Prostate gland (tissue), 2 donors: ENCODE results near the gene FAM3A. TPM values are rescaled to one million over a fixed set of nuclear protein-coding genes. Genes with fewer than 3 reads are reported as not detected.
"Not testable (repeated sequence)": the region's sequence is repeated elsewhere in the genome, so short reads cannot be mapped to it uniquely, and the experiment has no call there.

ENCODE experiments used
- DNase-seq: peaks from one replicate; pipeline ENCODE4 v3.0.0-alpha.2; 2019; ENCODE audit warnings: low spot score
- H3K27ac ChIP-seq, 2 donors: fragments of 200-600 bp; sonication (generic); 2 replicates each; pipeline ENCODE4 v1.5.1; 2017 to 2019
- H3K27me3 ChIP-seq: fragments of 200-600 bp; sonication (generic); replicated peaks from 2 replicates; pipeline ENCODE4 v1.5.1; 2019; ENCODE audit not compliant: insufficient read depth
- H3K36me3 ChIP-seq, 2 donors: fragments of 200-600 bp; sonication (generic); 1 replicate in 1 of 2; 2 replicates in 1 of 2; pipeline versions ENCODE4 v1.5.1 to v1.8.1; 2017 to 2019
- H3K4me1 ChIP-seq: fragments of 200-600 bp; sonication (generic); replicated peaks from 2 replicates; pipeline ENCODE4 v1.5.1; 2019
- H3K4me3 ChIP-seq, 2 donors: fragments of 200-600 bp; sonication (generic); 2 replicates each; pipeline ENCODE4 v1.5.1; 2017 to 2019
- H3K9me3 ChIP-seq: fragments of 200-600 bp; sonication (generic); 2 replicates; pipeline ENCODE4 v1.5.1; 2017
- POLR2A ChIP-seq: fragments of 450-650 bp; IDR thresholded peaks from one replicate; pipeline ENCODE4 v1.6.1; 2016; ENCODE audit warnings: antibody characterized with exemption, mild to moderate bottlenecking
- POLR2AphosphoS5 ChIP-seq: sonication (generic); formaldehyde crosslinking; IDR thresholded peaks from one replicate; pipeline ENCODE4 v1.6.1; 2017; ENCODE audit warnings: antibody characterized with exemption
- WGBS: methylation state at CpG from one replicate; pipeline ENCODE4 v1.1.5; 2018; 5-methylcytosine and 5-hydroxymethylcytosine counted together
- intact Hi-C: fragments of 100-400 bp; cut with DNase I; formaldehyde crosslinking; loops from one replicate; pipeline ENCODE4 v1.14.2; 2022
- total RNA-seq, 2 donors: library from RNA; depleted of rRNA; stranded (reverse); fragments of >200 nt; gene quantifications; one replicate each; pipeline ENCODE4 v1.1.0, GENCODE V29; 2016
- TF ChIP-seq, protein P1 (sequence below), 4 experiments: fragments of 200-600 bp in 2 of 4; fragments of 450-650 bp in 2 of 4; sonication (generic) in 2 of 4; IDR thresholded peaks; 1 replicate in 3 of 4; 2 replicates in 1 of 4; pipeline ENCODE4 v1.5.1; 2016 to 2019; ENCODE audit warnings: antibody characterized with exemption in 4 of 4, mild to moderate bottlenecking in 2 of 4, moderate library complexity in 2 of 4

The FAM3A gene, protein sequence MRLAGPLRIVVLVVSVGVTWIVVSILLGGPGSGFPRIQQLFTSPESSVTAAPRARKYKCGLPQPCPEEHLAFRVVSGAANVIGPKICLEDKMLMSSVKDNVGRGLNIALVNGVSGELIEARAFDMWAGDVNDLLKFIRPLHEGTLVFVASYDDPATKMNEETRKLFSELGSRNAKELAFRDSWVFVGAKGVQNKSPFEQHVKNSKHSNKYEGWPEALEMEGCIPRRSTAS
- 10 to 100 TPM; 52.0 to 72.7 TPM for total RNA-seq

DNA sequence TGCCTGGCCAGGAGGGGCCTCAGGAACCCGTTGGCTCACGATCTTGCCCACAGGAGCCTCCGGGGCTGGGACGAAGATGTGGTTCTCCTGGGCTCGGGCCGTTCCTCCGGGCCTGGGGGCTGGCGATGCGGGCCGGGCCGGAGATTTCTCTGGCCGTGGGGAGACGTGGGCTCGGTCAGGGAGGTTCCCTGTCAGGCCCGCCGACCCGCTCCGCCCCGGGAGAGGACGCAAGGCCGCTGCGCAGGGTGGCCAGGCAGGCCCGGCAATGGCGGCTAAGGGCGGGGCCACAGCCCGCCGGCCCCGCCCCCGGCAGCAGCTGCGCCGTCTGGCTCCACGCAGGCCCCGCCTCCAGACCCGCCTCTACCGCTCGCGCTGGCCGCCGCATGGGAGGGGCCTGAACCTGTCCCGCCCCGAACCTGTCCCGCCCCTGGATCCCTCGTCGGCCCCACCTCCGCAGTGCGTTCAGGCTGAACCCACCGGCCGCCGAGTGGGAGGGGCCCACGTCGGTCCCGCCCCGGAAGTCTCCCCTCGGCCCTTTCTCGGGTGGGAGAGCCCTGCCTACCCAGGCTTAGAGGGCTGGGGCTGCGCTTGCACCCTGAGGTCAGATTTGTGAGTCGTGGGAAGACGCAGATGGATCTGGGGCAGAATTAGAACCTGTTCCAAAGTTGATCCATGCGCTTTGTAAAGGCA lies at the start of gene FAM3A:
Gene FAM3A (minus strand): TSS at position 267 of the 690 bp plus-strand sequence. CDS start 460 bp downstream, outside the sequence.
- no peaks in the 10 kb centered on the region for H3K9me3 ChIP-seq
- intact Hi-C loops: no loop called here
- TF ChIP-seq, protein P1, sequence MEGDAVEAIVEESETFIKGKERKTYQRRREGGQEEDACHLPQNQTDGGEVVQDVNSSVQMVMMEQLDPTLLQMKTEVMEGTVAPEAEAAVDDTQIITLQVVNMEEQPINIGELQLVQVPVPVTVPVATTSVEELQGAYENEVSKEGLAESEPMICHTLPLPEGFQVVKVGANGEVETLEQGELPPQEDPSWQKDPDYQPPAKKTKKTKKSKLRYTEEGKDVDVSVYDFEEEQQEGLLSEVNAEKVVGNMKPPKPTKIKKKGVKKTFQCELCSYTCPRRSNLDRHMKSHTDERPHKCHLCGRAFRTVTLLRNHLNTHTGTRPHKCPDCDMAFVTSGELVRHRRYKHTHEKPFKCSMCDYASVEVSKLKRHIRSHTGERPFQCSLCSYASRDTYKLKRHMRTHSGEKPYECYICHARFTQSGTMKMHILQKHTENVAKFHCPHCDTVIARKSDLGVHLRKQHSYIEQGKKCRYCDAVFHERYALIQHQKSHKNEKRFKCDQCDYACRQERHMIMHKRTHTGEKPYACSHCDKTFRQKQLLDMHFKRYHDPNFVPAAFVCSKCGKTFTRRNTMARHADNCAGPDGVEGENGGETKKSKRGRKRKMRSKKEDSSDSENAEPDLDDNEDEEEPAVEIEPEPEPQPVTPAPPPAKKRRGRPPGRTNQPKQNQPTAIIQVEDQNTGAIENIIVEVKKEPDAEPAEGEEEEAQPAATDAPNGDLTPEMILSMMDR (IDR thresholded peaks at IDR 0.05): no peak
- TF ChIP-seq POLR2A (peak; percentile 80), POLR2AphosphoS5 (peak; percentile 87)
- H3K27me3 ChIP-seq: no peaks in the 10 kb centered on the region
- H3K27ac ChIP-seq: peak within 1 kb of the TSS; percentile 86
- no peaks in the 10 kb centered on the region for H3K4me1 ChIP-seq
- 1% methylated on average over 14 of the region's 59 CpGs for WGBS
- H3K36me3 ChIP-seq: no peaks in the 10 kb centered on the region
- peak; percentile 92 for DNase-seq
- H3K4me3 ChIP-seq: peak within 1 kb of the TSS; percentile 50 to 56

DNA sequence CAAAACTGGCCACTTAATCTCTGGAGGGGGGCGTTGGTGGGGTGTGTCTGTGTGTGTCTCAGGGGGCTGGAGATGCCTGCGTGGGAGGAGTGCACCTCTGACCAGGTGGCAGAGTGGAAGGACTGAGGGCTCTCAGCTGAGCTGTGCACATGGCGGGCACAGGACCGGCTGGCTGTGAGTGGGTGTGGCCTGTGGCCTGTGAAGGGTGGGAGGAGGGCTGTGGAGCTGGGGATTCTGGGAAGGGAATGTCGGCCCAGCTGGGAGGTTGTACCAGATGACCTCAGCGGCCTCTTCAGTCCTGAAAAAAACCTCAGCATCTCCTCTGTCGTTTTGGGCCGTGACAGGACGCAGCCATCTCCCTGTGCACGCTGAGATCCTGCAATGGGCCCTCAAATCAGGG lies 46.3 kb upstream of the FAM3A start:
- H3K27me3 ChIP-seq, H3K9me3 ChIP-seq, H3K27ac ChIP-seq, intact Hi-C loops, H3K36me3 ChIP-seq, DNase-seq, H3K4me1 ChIP-seq, H3K4me3 ChIP-seq: not testable (repeated sequence)
- WGBS: no CpG with 5 or more reads among the region's 10 CpGs

DNA sequence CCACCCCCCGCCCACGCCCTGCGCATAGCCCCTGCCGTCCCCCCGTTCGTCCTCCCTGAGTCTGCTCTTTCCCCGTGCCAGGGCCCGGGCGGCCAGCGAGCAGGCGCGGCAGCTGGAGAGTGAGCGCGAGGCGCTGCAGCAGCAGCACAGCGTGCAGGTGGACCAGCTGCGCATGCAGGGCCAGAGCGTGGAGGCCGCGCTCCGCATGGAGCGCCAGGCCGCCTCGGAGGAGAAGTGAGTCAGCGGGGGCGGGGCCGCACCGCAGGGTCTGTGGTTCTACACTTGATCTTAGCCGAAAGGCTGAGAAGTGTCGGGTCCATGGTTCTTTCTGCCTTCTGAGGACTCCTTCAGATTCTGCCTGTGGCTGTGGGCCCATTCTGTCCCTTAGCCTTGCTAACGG lies 44.3 kb upstream of the FAM3A start:
- H3K4me3 ChIP-seq, intact Hi-C loops, H3K36me3 ChIP-seq, H3K9me3 ChIP-seq, H3K27me3 ChIP-seq, DNase-seq, H3K27ac ChIP-seq, H3K4me1 ChIP-seq: not testable (repeated sequence)
- no CpG with 5 or more reads among the region's 31 CpGs for WGBS

DNA sequence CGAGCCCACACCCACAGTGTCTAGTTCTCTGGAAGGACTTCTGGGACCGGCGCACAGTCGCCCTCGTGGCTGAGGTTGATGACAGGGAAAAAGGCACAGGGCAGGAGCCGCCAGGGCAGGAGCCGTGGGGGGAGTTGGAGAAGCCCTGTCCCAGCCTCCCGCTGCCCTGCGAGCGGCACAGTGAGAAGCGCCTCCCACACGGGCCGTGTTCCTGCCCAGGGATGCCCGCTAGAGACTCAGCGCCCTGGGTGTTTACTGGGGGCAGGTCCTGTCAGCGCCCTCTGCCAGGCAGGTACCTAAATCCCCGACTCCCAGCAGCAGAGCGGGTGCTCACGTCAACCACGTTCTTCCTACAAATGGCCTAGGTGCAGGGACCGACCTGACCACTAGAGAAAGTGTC lies 42.9 kb upstream of the FAM3A start:
- no CpG with 5 or more reads among the region's 21 CpGs for WGBS
- H3K4me3 ChIP-seq, DNase-seq, H3K9me3 ChIP-seq, H3K27me3 ChIP-seq, H3K36me3 ChIP-seq, H3K4me1 ChIP-seq, intact Hi-C loops, H3K27ac ChIP-seq: not testable (repeated sequence)

DNA sequence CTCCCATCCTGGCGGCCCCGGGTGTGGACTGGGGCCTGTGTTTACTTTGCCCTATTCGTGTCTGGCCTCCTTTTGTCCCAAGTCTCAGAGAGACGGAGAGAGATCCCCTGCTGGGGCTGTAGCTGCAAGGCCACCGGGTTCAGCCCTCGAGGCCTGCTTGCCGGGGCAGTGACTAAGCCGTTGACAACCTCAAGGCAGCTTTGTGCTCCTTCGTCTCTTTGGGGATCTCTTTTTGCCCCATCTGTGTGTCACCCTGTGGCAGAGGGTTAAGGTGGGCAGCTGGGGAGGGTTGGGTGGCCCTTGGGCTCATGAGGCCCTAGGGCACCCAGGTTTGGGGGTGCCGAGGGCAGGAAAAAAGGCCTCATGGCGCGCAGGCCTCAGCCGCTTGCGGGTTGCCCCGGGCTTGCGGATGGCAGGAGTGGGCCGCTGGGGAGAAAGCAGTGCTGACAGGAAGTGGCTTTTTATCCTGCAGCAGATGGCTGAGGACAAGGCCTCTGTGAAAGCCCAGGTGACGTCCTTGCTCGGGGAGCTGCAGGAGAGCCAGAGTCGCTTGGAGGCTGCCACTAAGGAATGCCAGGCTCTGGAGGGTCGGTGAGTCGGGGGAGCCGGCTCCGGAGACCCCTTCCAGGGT lies 42.1 kb upstream of the FAM3A start:
- H3K27ac ChIP-seq, intact Hi-C loops, H3K4me1 ChIP-seq, DNase-seq, H3K27me3 ChIP-seq, H3K36me3 ChIP-seq, H3K4me3 ChIP-seq, H3K9me3 ChIP-seq: not testable (repeated sequence)
- no CpG with 5 or more reads among the region's 24 CpGs for WGBS

DNA sequence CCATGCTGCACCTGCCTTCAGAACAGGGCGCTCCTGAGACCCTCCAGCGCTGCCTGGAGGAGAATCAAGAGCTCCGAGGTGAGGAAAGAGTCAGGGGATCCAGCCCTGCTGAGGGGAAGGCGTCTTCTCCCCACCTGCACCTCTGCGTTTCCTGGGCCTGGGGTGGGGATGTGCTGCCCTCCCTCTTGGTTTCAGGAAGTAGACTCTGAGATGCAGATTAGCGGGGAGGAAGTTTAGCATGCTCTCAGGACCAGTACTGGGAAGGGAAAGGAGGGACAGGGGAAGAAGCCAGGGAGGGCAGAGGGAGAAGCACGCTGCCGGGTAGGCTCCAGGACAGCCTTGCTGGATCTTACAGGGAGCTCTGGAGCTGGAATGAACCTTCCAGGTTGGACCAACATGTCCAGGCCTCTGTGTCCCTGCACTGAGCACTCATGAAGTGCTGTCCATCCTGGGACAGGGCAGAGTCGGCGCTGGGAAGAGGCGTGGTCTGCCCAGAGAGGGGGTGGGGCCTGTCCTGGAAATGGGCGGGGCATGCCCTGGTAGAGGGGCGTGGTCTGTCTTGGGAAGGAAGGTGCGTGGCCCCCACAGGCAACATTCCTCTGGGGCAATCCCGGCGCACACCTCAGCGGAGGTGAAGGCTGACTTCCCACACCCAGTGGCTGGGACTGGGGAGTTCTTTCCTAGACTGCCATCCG lies 36.2 kb upstream of the FAM3A start:
- H3K9me3 ChIP-seq, H3K36me3 ChIP-seq, H3K27ac ChIP-seq, intact Hi-C loops, H3K4me3 ChIP-seq, H3K27me3 ChIP-seq, DNase-seq, H3K4me1 ChIP-seq: not testable (repeated sequence)
- WGBS: 86% methylated on average over 4 of the region's 18 CpGs

DNA sequence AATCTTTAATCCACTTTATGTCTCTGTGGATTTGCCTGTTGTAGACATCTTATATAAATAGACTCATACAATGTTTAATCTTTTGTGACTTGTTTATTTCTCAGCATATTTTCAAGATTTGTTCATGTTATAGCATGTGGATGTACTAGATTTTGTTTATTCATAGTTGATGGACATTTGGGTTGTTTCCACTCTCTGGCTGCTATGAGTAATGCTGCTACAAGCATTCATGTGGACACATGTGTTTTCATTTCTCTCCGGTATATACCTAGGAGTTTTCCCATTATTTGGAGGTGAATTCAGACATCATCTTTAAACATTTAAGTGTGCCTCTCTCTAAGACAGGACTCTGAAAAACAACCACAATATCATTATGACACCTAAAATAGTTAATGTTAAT lies 33.7 kb upstream of the FAM3A start:
- Histone ChIP-seq H3K4me1 (no peaks in the 10 kb centered on the region), H3K27me3 (no peaks in the 10 kb centered on the region), H3K9me3 (no peaks in the 10 kb centered on the region), H3K36me3 (no peaks in the 10 kb centered on the region), H3K27ac (no peak overlapping the region), H3K4me3 (no peak overlapping the region)
- no peak for TF ChIP-seq POLR2A
- TF ChIP-seq, protein P1 (IDR thresholded peaks at IDR 0.05): no peak
- no peak for TF ChIP-seq POLR2AphosphoS5
- 38% methylated on average over 1 of the region's 1 CpG for WGBS
- intact Hi-C loops: no loop called here
- DNase-seq: no peak
